Measurements from ENCODE around the gene SETD1B. TPM values are rescaled to one million over a fixed set of nuclear protein-coding genes. Genes with fewer than 3 reads are reported as not detected.
A peak's percentile ranks its signal among the peaks of the same experiment; 100 is the strongest.

SETD1B gene
- total RNA-seq, 3 donors from 2014 or later, result 4.2 to 7.9 (median 6.1) TPM

- Histone ChIP-seq H3K27ac (peak overlapping the region in 1 of 2 donors; percentile 59), H3K27me3 (no peaks in the 10 kb centered on the region), H3K4me3 (peak overlapping the region; percentile 48 to 73 (median 57)), H3K9me3 (no peaks in the 10 kb centered on the region), H3K4me1 (peaks cover 9 to 15% of the 10 kb centered on the region in 2 donors), H3K36me3 (peaks cover 6% of the 10 kb centered on the region)
- DNase-seq (ENCODE audit: low spot score in 2 of 2), result peak in 1 of 2 donors; percentile 81
- intact Hi-C loops (cut with DNase I; ENCODE audit: low total_unique reads), result loop anchor here (1.0 kb wide), 1 partner anchor 17 kb away; no protein-coding TSS in a partner anchor
- TF ChIP-seq POLR2AphosphoS5 (IDR thresholded peaks at IDR 0.05) (peak in 1 of 3 donors; percentile 60), CTCF (IDR thresholded peaks at IDR 0.05) (peak in 1 of 3 donors; percentile 45), POLR2A (IDR thresholded peaks at IDR 0.05) (no peak)
These were observed 8.6 kb downstream of the SETD1B start for GRCh38 chr12:121812320-121812871.

GRCh38 chr12:121812921-121813896 is 9.4 kb downstream of the SETD1B start:
- peaks cover 12% of the 10 kb centered on the region for H3K36me3 ChIP-seq
- no peak overlapping the region for H3K27ac ChIP-seq
- H3K27me3 ChIP-seq, result no peaks in the 10 kb centered on the region
- H3K4me3 ChIP-seq, result peak overlapping the region; percentile 48 to 73 (median 57)
- DNase-seq (ENCODE audit: low spot score in 2 of 2), result no peak
- TF ChIP-seq POLR2A (IDR thresholded peaks at IDR 0.05) (no peak), POLR2AphosphoS5 (IDR thresholded peaks at IDR 0.05) (no peak), CTCF (IDR thresholded peaks at IDR 0.05) (no peak)
- intact Hi-C loops (cut with DNase I; ENCODE audit: low total_unique reads), result loop anchor here (1.0 kb wide), 1 partner anchor 18 kb away; no protein-coding TSS in a partner anchor
- no peaks in the 10 kb centered on the region for H3K9me3 ChIP-seq
- peaks cover 9 to 15% of the 10 kb centered on the region in 2 donors for H3K4me1 ChIP-seq

GRCh38 chr12:121813951-121814350 is 10.1 kb downstream of the SETD1B start:
- TF ChIP-seq CTCF (IDR thresholded peaks at IDR 0.05), result no peak
- Histone ChIP-seq H3K9me3 (no peaks in the 10 kb centered on the region), H3K27me3 (no peaks in the 10 kb centered on the region), H3K4me1 (peaks cover 9 to 15% of the 10 kb centered on the region in 2 donors), H3K27ac (no peak overlapping the region), H3K4me3 (no peak overlapping the region), H3K36me3 (peaks cover 12% of the 10 kb centered on the region)
- DNase-seq (ENCODE audit: low spot score in 2 of 2), result no peak
- intact Hi-C loops (cut with DNase I; ENCODE audit: low total_unique reads), result no loop called here

- H3K4me1 ChIP-seq, result peaks cover 9 to 15% of the 10 kb centered on the region in 2 donors
- no peak overlapping the region for H3K4me3 ChIP-seq
- no peak overlapping the region for H3K27ac ChIP-seq
- no peak for TF ChIP-seq POLR2AphosphoS5 (IDR thresholded peaks at IDR 0.05)
- TF ChIP-seq CTCF (IDR thresholded peaks at IDR 0.05), result no peak
- TF ChIP-seq POLR2A (IDR thresholded peaks at IDR 0.05), result no peak
- intact Hi-C loops (cut with DNase I; ENCODE audit: low total_unique reads), result no loop called here
- DNase-seq (ENCODE audit: low spot score in 2 of 2), result no peak
- H3K36me3 ChIP-seq, result peaks cover 12% of the 10 kb centered on the region
- H3K27me3 ChIP-seq, result no peaks in the 10 kb centered on the region
- H3K9me3 ChIP-seq, result no peaks in the 10 kb centered on the region
These were observed 10.8 kb downstream of the SETD1B start for GRCh38 chr12:121814429-121815119.
